Panc1 (cell line): Measurements from ENCODE around the gene APBB2. TPM values are rescaled to one million over a fixed set of nuclear protein-coding genes. Genes with fewer than 3 reads are reported as not detected.

Experiments used
- ATAC-seq: fragments of 200-7000 bp; cut with Tn5 transposase; 2 replicates; pipeline ENCODE4 v1.9.1; 2020; ENCODE audit warnings: mild to moderate bottlenecking, moderate library complexity
- BruUV-seq: library from RNA; stranded (reverse); fragments of 400-500 nt; replicated peaks from 2 replicates; lab custom pipeline; 2021; lab: Mats Ljungman, UMichigan
- CTCF ChIA-PET: fragments of 300-600 bp; sonication (Branson Sonifier 250); formaldehyde crosslinking; loops from one replicate; lab custom pipeline; 2022; ENCODE audit warnings: antibody characterized with exemption; lab: Charles Lee
- POLR2A ChIA-PET: fragments of 300-600 bp; sonication (Branson Sonifier 250); formaldehyde crosslinking; loops from one replicate; lab custom pipeline; 2022; ENCODE audit warnings: antibody characterized with exemption; lab: Charles Lee
- DNase-seq: peaks from one replicate; pipeline ENCODE4 v3.0.0-alpha.2; 2010; ENCODE audit warnings: low read depth, low spot score
- H3K27ac ChIP-seq: 2 replicates; pipeline ENCODE4 v1.5.1; 2011; ENCODE audit warnings: mild to moderate bottlenecking, low read length, inconsistent platforms
- H3K27me3 ChIP-seq: fragments of 200-500 bp; sonication (Bioruptor generic); 2 replicates; pipeline ENCODE4 v1.6.0; 2014; ENCODE audit warnings: low read length, inconsistent platforms; ENCODE audit not compliant: control insufficient read depth, insufficient read depth
- H3K36me3 ChIP-seq: fragments of 200-500 bp; sonication (Bioruptor generic); 2 replicates; pipeline ENCODE4 v1.5.1; 2014; ENCODE audit warnings: inconsistent platforms, mild to moderate bottlenecking, low read length, moderate library complexity; ENCODE audit not compliant: control insufficient read depth, insufficient read depth
- H3K4me1 ChIP-seq: 2 replicates; pipeline ENCODE4 v1.5.1; 2011; ENCODE audit warnings: inconsistent platforms, mild to moderate bottlenecking, low read length, moderate library complexity; ENCODE audit not compliant: control insufficient read depth, insufficient read depth
- H3K4me3 ChIP-seq, 2 experiments: 2 replicates each; pipeline ENCODE4 v1.5.1; 2011 to 2012; ENCODE audit warnings: low read depth in 2 of 2, low read length in 2 of 2, mild to moderate bottlenecking in 2 of 2, inconsistent platforms in 1 of 2, moderate library complexity in 1 of 2
- H3K9me3 ChIP-seq: fragments of 200-500 bp; sonication (Bioruptor generic); 2 replicates; pipeline ENCODE4 v1.5.1; 2014; ENCODE audit warnings: low read depth, mild to moderate bottlenecking, inconsistent platforms, low read length, moderate library complexity; ENCODE audit not compliant: control insufficient read depth, insufficient read depth
- POLR2AphosphoS5 ChIP-seq: IDR thresholded peaks from 2 replicates; pipeline ENCODE4 v1.6.1; 2012; ENCODE audit warnings: mild to moderate bottlenecking, low read depth, low read length, moderate library complexity
- REST ChIP-seq, 2 experiments: IDR thresholded peaks; 2 replicates each; pipeline ENCODE4 v1.6.1; 2011 to 2012; ENCODE audit warnings: low read depth in 2 of 2, control low read depth in 1 of 2, low read length in 1 of 2, mild to moderate bottlenecking in 1 of 2, moderate library complexity in 1 of 2; ENCODE audit not compliant: insufficient read depth in 1 of 2
- SIN3A ChIP-seq: IDR thresholded peaks from 2 replicates; pipeline ENCODE4 v1.6.1; 2012; ENCODE audit warnings: low read depth, mild to moderate bottlenecking, low read length, moderate library complexity, borderline replicate concordance; ENCODE audit not compliant: insufficient read depth
- TCF7L2 ChIP-seq: IDR thresholded peaks from 2 replicates; pipeline ENCODE4 v1.6.1; 2011; ENCODE audit warnings: mild to moderate bottlenecking, low read depth, low read length, inconsistent platforms
- in situ Hi-C: cut with HindIII; loops from 2 replicates; pipeline ENCODE4 v1.10.0; 2016; ENCODE audit warnings: low sequenced_read_pairs, low pct_unique_long_range_greater_than_20kb
- intact Hi-C: fragments of 100-400 bp; cut with micrococcal nuclease; formaldehyde crosslinking; loops from one replicate; pipeline ENCODE4 v1.10.0; 2022; ENCODE audit not compliant: unreplicated experiment
- total RNA-seq: library from RNA; stranded (reverse); gene quantifications from one replicate; pipeline ENCODE4 v1.2.1, GENCODE V29; 2021; ENCODE audit not compliant: unreplicated experiment
- TF ChIP-seq, protein P1 (sequence below): fragments of 450-650 bp; IDR thresholded peaks from 2 replicates; pipeline ENCODE4 v1.5.1; 2017; ENCODE audit warnings: mild to moderate bottlenecking

APBB2 gene
- total RNA-seq, 1 experiment from 2014 or later = 27.1 TPM

- Histone ChIP-seq H3K27ac (no peak overlapping the region), H3K4me1 (no peaks in the 10 kb centered on the region), H3K27me3 (no peaks in the 10 kb centered on the region), H3K9me3 (no peaks in the 10 kb centered on the region), H3K4me3 (no peak overlapping the region), H3K36me3 (no peaks in the 10 kb centered on the region)
- POLR2A ChIA-PET = no interaction called here
- ATAC-seq (no peak), DNase-seq (no peak)
- intact Hi-C loops (loop anchor here (5.0 kb wide), 1 partner anchor 285 kb away; the partner anchor contains the start of gene APBB2), in situ Hi-C loops (no loop called here)
- CTCF ChIA-PET = no interaction called here
- TF ChIP-seq SIN3A (no peak), POLR2AphosphoS5 (no peak), TCF7L2 (no peak), REST (IDR thresholded peaks at IDR 0.05; ENCODE audit: insufficient read depth in 1 of 2, low read depth in 2 of 2, low read length in 1 of 2) (no peak)
- TF ChIP-seq, protein P1, sequence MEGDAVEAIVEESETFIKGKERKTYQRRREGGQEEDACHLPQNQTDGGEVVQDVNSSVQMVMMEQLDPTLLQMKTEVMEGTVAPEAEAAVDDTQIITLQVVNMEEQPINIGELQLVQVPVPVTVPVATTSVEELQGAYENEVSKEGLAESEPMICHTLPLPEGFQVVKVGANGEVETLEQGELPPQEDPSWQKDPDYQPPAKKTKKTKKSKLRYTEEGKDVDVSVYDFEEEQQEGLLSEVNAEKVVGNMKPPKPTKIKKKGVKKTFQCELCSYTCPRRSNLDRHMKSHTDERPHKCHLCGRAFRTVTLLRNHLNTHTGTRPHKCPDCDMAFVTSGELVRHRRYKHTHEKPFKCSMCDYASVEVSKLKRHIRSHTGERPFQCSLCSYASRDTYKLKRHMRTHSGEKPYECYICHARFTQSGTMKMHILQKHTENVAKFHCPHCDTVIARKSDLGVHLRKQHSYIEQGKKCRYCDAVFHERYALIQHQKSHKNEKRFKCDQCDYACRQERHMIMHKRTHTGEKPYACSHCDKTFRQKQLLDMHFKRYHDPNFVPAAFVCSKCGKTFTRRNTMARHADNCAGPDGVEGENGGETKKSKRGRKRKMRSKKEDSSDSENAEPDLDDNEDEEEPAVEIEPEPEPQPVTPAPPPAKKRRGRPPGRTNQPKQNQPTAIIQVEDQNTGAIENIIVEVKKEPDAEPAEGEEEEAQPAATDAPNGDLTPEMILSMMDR = no peak
- no TSS peak for BruUV-seq
Observed at GRCh38 chr4:40927074-40927473, 287.3 kb downstream of the APBB2 start.

GRCh38 chr4:40924793-40925117 is 289.6 kb downstream of the APBB2 start:
- H3K27ac ChIP-seq = no peak overlapping the region
- in situ Hi-C loops = no loop called here
- ChIA-PET POLR2A (interaction anchor here (0.6 kb wide), 1 partner anchor 421 kb away, joined by 4 read pairs; no protein-coding TSS in a partner anchor), CTCF (interaction anchor here (0.6 to 0.9 kb wide), 2 partner anchors 16 to 23 kb away, joined by 3 read pairs; no protein-coding TSS in a partner anchor)
- intact Hi-C loops = loop anchor here (5.0 kb wide), 1 partner anchor 288 kb away; the partner anchor contains the start of gene APBB2
- no peak overlapping the region for H3K4me3 ChIP-seq
- no peaks in the 10 kb centered on the region for H3K9me3 ChIP-seq
- DNase-seq = no peak
- BruUV-seq = no TSS peak
- no peaks in the 10 kb centered on the region for H3K4me1 ChIP-seq
- H3K36me3 ChIP-seq = no peaks in the 10 kb centered on the region
- ATAC-seq = no peak
- no peaks in the 10 kb centered on the region for H3K27me3 ChIP-seq
- TF ChIP-seq, protein P1 = peak; percentile 57
- no peak for TF ChIP-seq TCF7L2
- TF ChIP-seq SIN3A = no peak
